ENCODE results near the gene TMPRSS7.

The TMPRSS7 gene

GRCh38 chr3:112041321-112041720 lies 6.8 kb downstream of the TMPRSS7 start:
- no peak for TF ChIP-seq CTCF (IDR thresholded peaks at IDR 0.05; ENCODE audit: low read depth, low read length, missing control alignments)
- no peak for DNase-seq
- in situ Hi-C loops (cut with HindIII; ENCODE audit: low pct_ligation_motif_present, low sequenced_read_pairs) = no loop called here
- no peaks in the 10 kb centered on the region for H3K36me3 ChIP-seq (replicated peaks)
- H3K27ac ChIP-seq = no peak overlapping the region
- no peak overlapping the region for H3K4me3 ChIP-seq (ENCODE audit: low read depth, low read length)
- H3K27me3 ChIP-seq (replicated peaks) = no peaks in the 10 kb centered on the region

GRCh38 chr3:112042842-112043280 lies 8.3 kb downstream of the TMPRSS7 start:
- in situ Hi-C loops (cut with HindIII; ENCODE audit: low pct_ligation_motif_present, low sequenced_read_pairs) = no loop called here
- H3K27me3 ChIP-seq (replicated peaks) = no peaks in the 10 kb centered on the region

GRCh38 chr3:112043621-112044201 lies 9.2 kb downstream of the TMPRSS7 start:
- in situ Hi-C loops (cut with HindIII; ENCODE audit: low pct_ligation_motif_present, low sequenced_read_pairs) = no loop called here
- Histone ChIP-seq H3K36me3 (replicated peaks) (no peaks in the 10 kb centered on the region), H3K27ac (no peak overlapping the region), H3K27me3 (replicated peaks) (no peaks in the 10 kb centered on the region), H3K4me3 (ENCODE audit: low read depth, low read length) (no peak overlapping the region)
- TF ChIP-seq CTCF (IDR thresholded peaks at IDR 0.05; ENCODE audit: low read depth, low read length, missing control alignments) = peak; percentile 93
- peak; percentile 65 for DNase-seq

More at GRCh38 chr3:112042842-112043280, 8.3 kb downstream of the TMPRSS7 start:
- no peak for DNase-seq
- H3K4me3 ChIP-seq (ENCODE audit: low read depth, low read length) = no peak overlapping the region
- H3K27ac ChIP-seq = no peak overlapping the region
- TF ChIP-seq CTCF (IDR thresholded peaks at IDR 0.05; ENCODE audit: low read depth, low read length, missing control alignments) = no peak
- no peaks in the 10 kb centered on the region for H3K36me3 ChIP-seq (replicated peaks)

GRCh38 chr3:112046599-112046998 lies 12.1 kb downstream of the TMPRSS7 start:
- Histone ChIP-seq H3K4me3 (ENCODE audit: low read depth, low read length) (no peak overlapping the region), H3K36me3 (replicated peaks) (no peaks in the 10 kb centered on the region), H3K27ac (no peak overlapping the region), H3K27me3 (replicated peaks) (no peaks in the 10 kb centered on the region)
- no peak for TF ChIP-seq CTCF (IDR thresholded peaks at IDR 0.05; ENCODE audit: low read depth, low read length, missing control alignments)
- in situ Hi-C loops (cut with HindIII; ENCODE audit: low pct_ligation_motif_present, low sequenced_read_pairs) = no loop called here
- no peak for DNase-seq

- Histone ChIP-seq H3K4me3 (ENCODE audit: low read depth, low read length) (no peak overlapping the region), H3K36me3 (replicated peaks) (no peaks in the 10 kb centered on the region), H3K27me3 (replicated peaks) (no peaks in the 10 kb centered on the region), H3K27ac (no peak overlapping the region)
- in situ Hi-C loops (cut with HindIII; ENCODE audit: low pct_ligation_motif_present, low sequenced_read_pairs) = no loop called here
- TF ChIP-seq CTCF (IDR thresholded peaks at IDR 0.05; ENCODE audit: low read depth, low read length, missing control alignments) = no peak
- DNase-seq = no peak
Measured at GRCh38 chr3:112047264-112047663, 12.7 kb downstream of the TMPRSS7 start.

- Histone ChIP-seq H3K4me3 (ENCODE audit: low read depth, low read length) (no peak overlapping the region), H3K27ac (no peak overlapping the region), H3K27me3 (replicated peaks) (no peaks in the 10 kb centered on the region), H3K36me3 (replicated peaks) (no peaks in the 10 kb centered on the region)
- in situ Hi-C loops (cut with HindIII; ENCODE audit: low pct_ligation_motif_present, low sequenced_read_pairs) = no loop called here
- no peak for TF ChIP-seq CTCF (IDR thresholded peaks at IDR 0.05; ENCODE audit: low read depth, low read length, missing control alignments)
- DNase-seq = no peak
Measured at GRCh38 chr3:112048911-112049310, 14.4 kb downstream of the TMPRSS7 start.
